Sigmoid colon (tissue), 4 donors: ENCODE measurements around the gene ATRX.

Experiments
- EP300 ChIP-seq, 4 donors: sonication (generic); formaldehyde crosslinking; IDR thresholded peaks; one replicate each; pipeline ENCODE4 v1.6.1; 2017; ENCODE audit warnings: antibody characterized with exemption in 4 of 4
- POLR2A ChIP-seq, 2 donors: fragments of 450-650 bp; IDR thresholded peaks; one replicate each; pipeline ENCODE4 v1.6.1; 2016; ENCODE audit warnings: antibody characterized with exemption in 2 of 2, mild to moderate bottlenecking in 2 of 2, moderate library complexity in 2 of 2
- POLR2AphosphoS5 ChIP-seq, 4 donors: sonication (generic); formaldehyde crosslinking; IDR thresholded peaks; one replicate each; pipeline ENCODE4 v1.6.1; 2017; ENCODE audit warnings: antibody characterized with exemption in 4 of 4

GRCh38 chrX:77527233-77528001 is 258.6 kb downstream of the ATRX start:
- no peak for TF ChIP-seq POLR2AphosphoS5 (IDR thresholded peaks at IDR 0.05)
- no peak for TF ChIP-seq POLR2A (IDR thresholded peaks at IDR 0.05)
- no peak for TF ChIP-seq EP300 (IDR thresholded peaks at IDR 0.05)
